ENCODE results near the gene GPRIN2.

- TF ChIP-seq EZH2phosphoT487 (IDR thresholded peaks at IDR 0.05; ENCODE audit: borderline replicate concordance, low read length) (no peak), CTCF (conservative IDR thresholded peaks at IDR 0.05; ENCODE audit: low read depth, low read length) (no peak)
Measured at GRCh38 chr10:46541017-46541661, 15.3 kb downstream of the GPRIN2 start.

Data from PC-3 (cell line).